Measurements from ENCODE around the gene DIP2C.

- TF ChIP-seq CTCF (IDR thresholded peaks at IDR 0.05) (no peak), POLR2A (IDR thresholded peaks at IDR 0.05) (no peak)
Observed at GRCh38 chr10:248307-248706, 441.2 kb downstream of the DIP2C start.

Data from testis (tissue), 2 donors.